Transverse colon (tissue), 4 donors: ENCODE results near the gene DCUN1D3.

Experiments
- CTCF ChIP-seq, 5 experiments: fragments of 200-600 bp in 3 of 5; fragments of 450-650 bp in 2 of 5; sonication (generic) in 3 of 5; IDR thresholded peaks; 1 replicate in 2 of 5; 2 replicates in 3 of 5; pipeline ENCODE4 v1.5.1; 2016 to 2017; ENCODE audit warnings: antibody characterized with exemption in 5 of 5, inconsistent platforms in 3 of 5, mild to moderate bottlenecking in 2 of 5, moderate library complexity in 1 of 5
- EP300 ChIP-seq: sonication (generic); formaldehyde crosslinking; IDR thresholded peaks from one replicate; pipeline ENCODE4 v1.6.1; 2017; ENCODE audit warnings: antibody characterized with exemption, low read depth
- POLR2A ChIP-seq: fragments of 450-650 bp; IDR thresholded peaks from one replicate; pipeline ENCODE4 v1.6.1; 2016; ENCODE audit warnings: antibody characterized with exemption, mild to moderate bottlenecking, moderate library complexity
- POLR2AphosphoS5 ChIP-seq, 3 donors: sonication (generic); formaldehyde crosslinking; IDR thresholded peaks; one replicate each; pipeline ENCODE4 v1.6.1; 2016; ENCODE audit warnings: antibody characterized with exemption in 3 of 3

GRCh38 chr16:20874088-20874581 is 26.0 kb downstream of the DCUN1D3 start:
- TF ChIP-seq CTCF (IDR thresholded peaks at IDR 0.05) = no peak
- no peak for TF ChIP-seq EP300
- TF ChIP-seq POLR2A = no peak
- no peak for TF ChIP-seq POLR2AphosphoS5 (IDR thresholded peaks at IDR 0.05)
